ENCODE data around the gene FZD10. TPM values are rescaled to one million over a fixed set of nuclear protein-coding genes. Genes with fewer than 3 reads are reported as not detected.

The FZD10 gene
- total and polyA plus RNA-seq, 2 donors, result 0.37 to 0.57 TPM

DNA sequence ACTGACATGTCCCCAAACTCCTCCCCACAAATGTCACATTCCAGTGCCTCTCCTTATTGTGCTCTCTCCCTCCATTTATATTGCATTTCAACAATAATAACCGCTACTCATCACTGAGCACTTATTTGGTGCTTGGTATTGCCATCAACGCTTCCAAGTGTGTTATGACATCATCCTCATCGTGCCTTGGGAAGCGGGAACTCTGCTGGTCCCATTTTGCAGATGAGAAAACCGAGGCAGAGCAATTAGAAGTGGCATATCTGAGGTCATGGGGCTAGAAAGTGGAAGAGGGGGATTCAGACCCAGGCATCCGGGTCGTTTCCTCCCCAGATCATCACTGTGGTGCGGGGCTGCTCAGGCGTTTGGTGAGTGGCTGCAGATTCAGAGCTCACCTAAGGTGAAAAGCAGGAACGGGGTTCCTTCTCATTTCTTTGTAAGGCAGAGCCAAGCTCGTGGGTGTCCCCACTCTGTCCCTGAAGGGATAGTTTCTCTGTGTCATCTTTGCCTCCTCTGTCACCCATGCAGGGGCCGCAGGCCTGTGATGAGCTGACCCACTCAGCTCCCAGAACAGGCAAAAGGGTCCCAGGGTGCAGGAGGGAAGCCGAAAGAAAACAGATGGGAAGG is 5.5 kb upstream of the FZD10 start:
- Histone ChIP-seq H3K27me3 (ENCODE audit: control insufficient read depth in 2 of 2, insufficient read depth in 1 of 2, low read length in 1 of 2) (peaks cover 31 to 47% of the 10 kb centered on the region in 2 donors), H3K9me3 (ENCODE audit: control insufficient read depth in 2 of 2, insufficient read depth in 1 of 2, low read length in 1 of 2) (peaks cover 0 to 1% of the 10 kb centered on the region in 2 donors), H3K4me3 (ENCODE audit: low read length in 2 of 2) (no peak overlapping the region), H3K27ac (ENCODE audit: low read depth in 1 of 2, low read length in 1 of 2) (no peak overlapping the region), H3K36me3 (ENCODE audit: control insufficient read depth in 2 of 2, insufficient read depth in 2 of 2, low read length in 1 of 2) (no peaks in the 10 kb centered on the region), H3K4me1 (ENCODE audit: control insufficient read depth in 2 of 2, insufficient read depth in 2 of 2, low read length in 2 of 2) (no peaks in the 10 kb centered on the region)
- no peak for DNase-seq (ENCODE audit: low read depth in 6 of 9, low spot score in 9 of 9)
- 70% methylated on average over 13 of the region's 13 CpGs for WGBS

DNA sequence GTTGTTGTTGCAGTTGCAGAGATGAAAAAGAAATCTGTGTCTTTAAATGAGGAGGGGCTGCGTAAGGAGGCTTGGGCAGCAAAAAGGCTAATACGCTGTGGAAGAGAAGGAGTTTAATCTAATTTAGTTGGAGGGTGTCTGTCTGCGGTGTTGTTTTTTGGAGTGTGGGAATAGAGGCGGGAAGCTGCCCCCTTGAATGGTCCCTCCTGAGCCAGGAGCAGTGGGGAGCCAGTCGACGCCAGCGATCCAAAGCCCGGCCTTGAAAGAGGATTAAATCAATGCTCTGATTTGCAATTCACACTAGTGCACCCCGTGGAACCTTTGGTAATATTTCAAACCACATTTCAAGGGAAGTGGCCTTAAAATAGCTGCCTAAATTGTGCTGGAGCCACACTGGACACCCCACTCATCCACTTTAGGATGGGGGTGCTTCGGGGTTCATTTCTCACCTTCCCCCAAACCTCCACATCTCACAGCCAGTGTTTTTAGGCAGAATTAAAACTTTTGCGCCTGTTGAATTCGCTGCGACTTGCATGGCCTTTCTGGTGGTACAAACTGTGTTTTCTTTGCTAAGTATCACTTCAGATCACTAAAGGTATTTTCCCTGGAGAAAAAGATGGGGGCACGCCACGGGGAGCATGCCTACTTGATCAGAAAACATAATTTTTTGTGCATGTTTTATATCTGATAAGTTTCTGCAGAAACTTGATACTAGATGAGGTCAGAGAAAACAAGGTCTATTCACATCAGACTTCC is 4.1 kb upstream of the FZD10 start:
- WGBS, result 19% methylated on average over 15 of the region's 15 CpGs
- no peak overlapping the region for H3K4me3 ChIP-seq (ENCODE audit: low read length in 2 of 2)

DNA sequence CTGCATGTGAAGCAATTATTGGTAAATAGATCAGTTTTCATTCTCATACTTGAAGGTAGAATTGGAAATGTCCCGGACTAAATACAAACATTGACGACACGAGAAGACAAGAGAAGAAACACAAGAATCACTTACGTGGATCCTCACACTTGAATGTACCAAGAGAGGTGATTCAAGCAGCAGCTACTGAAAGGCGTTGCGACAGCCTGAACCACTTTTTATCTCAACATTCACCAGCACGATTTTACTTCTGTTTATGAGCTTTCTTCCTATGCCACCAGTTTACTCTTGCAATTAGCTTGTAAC is 3.6 kb upstream of the FZD10 start:
- H3K36me3 ChIP-seq (ENCODE audit: control insufficient read depth in 2 of 2, insufficient read depth in 2 of 2, low read length in 1 of 2), result no peaks in the 10 kb centered on the region
- H3K9me3 ChIP-seq (ENCODE audit: control insufficient read depth in 2 of 2, insufficient read depth in 1 of 2, low read length in 1 of 2), result peaks cover 0 to 1% of the 10 kb centered on the region in 2 donors
- WGBS, result 16% methylated on average over 7 of the region's 7 CpGs
- no peak overlapping the region for H3K4me3 ChIP-seq (ENCODE audit: low read length in 2 of 2)
- no peak overlapping the region for H3K27ac ChIP-seq (ENCODE audit: low read depth in 1 of 2, low read length in 1 of 2)
- no peak for DNase-seq (ENCODE audit: low read depth in 6 of 9, low spot score in 9 of 9)
- H3K4me1 ChIP-seq (ENCODE audit: control insufficient read depth in 2 of 2, insufficient read depth in 2 of 2, low read length in 2 of 2), result peaks cover 0 to 3% of the 10 kb centered on the region in 2 donors
- peaks cover 50 to 64% of the 10 kb centered on the region in 2 donors for H3K27me3 ChIP-seq (ENCODE audit: control insufficient read depth in 2 of 2, insufficient read depth in 1 of 2, low read length in 1 of 2)

More for the DNA sequence above, 4.1 kb upstream of the FZD10 start:
- no peaks in the 10 kb centered on the region for H3K36me3 ChIP-seq (ENCODE audit: control insufficient read depth in 2 of 2, insufficient read depth in 2 of 2, low read length in 1 of 2)
- DNase-seq (ENCODE audit: low read depth in 6 of 9, low spot score in 9 of 9), result no peak
- peaks cover 0 to 1% of the 10 kb centered on the region in 2 donors for H3K9me3 ChIP-seq (ENCODE audit: control insufficient read depth in 2 of 2, insufficient read depth in 1 of 2, low read length in 1 of 2)
- H3K4me1 ChIP-seq (ENCODE audit: control insufficient read depth in 2 of 2, insufficient read depth in 2 of 2, low read length in 2 of 2), result peaks cover 0 to 3% of the 10 kb centered on the region in 2 donors
- no peak overlapping the region for H3K27ac ChIP-seq (ENCODE audit: low read depth in 1 of 2, low read length in 1 of 2)
- H3K27me3 ChIP-seq (ENCODE audit: control insufficient read depth in 2 of 2, insufficient read depth in 1 of 2, low read length in 1 of 2), result peaks cover 45 to 59% of the 10 kb centered on the region in 2 donors

- H3K4me3 ChIP-seq (ENCODE audit: low read length in 2 of 2), result no peak overlapping the region
These were observed 2.0 kb upstream of the FZD10 start for GRCh38 chr12:130160306-130160705.

GRCh38 chr12:130160711-130161231 is 1.5 kb upstream of the FZD10 start:
- Histone ChIP-seq H3K4me3 (ENCODE audit: low read length in 2 of 2) (no peak overlapping the region), H3K27me3 (ENCODE audit: control insufficient read depth in 2 of 2, insufficient read depth in 1 of 2, low read length in 1 of 2) (peaks cover 71 to 80% of the 10 kb centered on the region in 2 donors), H3K36me3 (ENCODE audit: control insufficient read depth in 2 of 2, insufficient read depth in 2 of 2, low read length in 1 of 2) (no peaks in the 10 kb centered on the region), H3K4me1 (ENCODE audit: control insufficient read depth in 2 of 2, insufficient read depth in 2 of 2, low read length in 2 of 2) (peaks cover 0 to 3% of the 10 kb centered on the region in 2 donors), H3K9me3 (ENCODE audit: control insufficient read depth in 2 of 2, insufficient read depth in 1 of 2, low read length in 1 of 2) (peaks cover 0 to 2% of the 10 kb centered on the region in 2 donors), H3K27ac (ENCODE audit: low read depth in 1 of 2, low read length in 1 of 2) (no peak overlapping the region)
- 4% methylated on average over 44 of the region's 44 CpGs for WGBS
- no peak for DNase-seq (ENCODE audit: low read depth in 6 of 9, low spot score in 9 of 9)

More at GRCh38 chr12:130160306-130160705, 2.0 kb upstream of the FZD10 start:
- H3K27me3 ChIP-seq (ENCODE audit: control insufficient read depth in 2 of 2, insufficient read depth in 1 of 2, low read length in 1 of 2), result peaks cover 66 to 79% of the 10 kb centered on the region in 2 donors
- H3K4me1 ChIP-seq (ENCODE audit: control insufficient read depth in 2 of 2, insufficient read depth in 2 of 2, low read length in 2 of 2), result peaks cover 0 to 3% of the 10 kb centered on the region in 2 donors
- no peak for DNase-seq (ENCODE audit: low read depth in 6 of 9, low spot score in 9 of 9)
- no peaks in the 10 kb centered on the region for H3K36me3 ChIP-seq (ENCODE audit: control insufficient read depth in 2 of 2, insufficient read depth in 2 of 2, low read length in 1 of 2)
- H3K9me3 ChIP-seq (ENCODE audit: control insufficient read depth in 2 of 2, insufficient read depth in 1 of 2, low read length in 1 of 2), result peaks cover 0 to 2% of the 10 kb centered on the region in 2 donors
- H3K27ac ChIP-seq (ENCODE audit: low read depth in 1 of 2, low read length in 1 of 2), result no peak overlapping the region
- 5% methylated on average over 7 of the region's 7 CpGs for WGBS

GRCh38 chr12:130161261-130162243 is 712 bp upstream of the FZD10 start:
- Histone ChIP-seq H3K27me3 (ENCODE audit: control insufficient read depth in 2 of 2, insufficient read depth in 1 of 2, low read length in 1 of 2) (peaks cover 73 to 86% of the 10 kb centered on the region in 2 donors), H3K27ac (ENCODE audit: low read depth in 1 of 2, low read length in 1 of 2) (peak overlapping the region in 1 of 2 donors; percentile 31), H3K9me3 (ENCODE audit: control insufficient read depth in 2 of 2, insufficient read depth in 1 of 2, low read length in 1 of 2) (peaks cover 0 to 2% of the 10 kb centered on the region in 2 donors), H3K4me1 (ENCODE audit: control insufficient read depth in 2 of 2, insufficient read depth in 2 of 2, low read length in 2 of 2) (peaks cover 0 to 3% of the 10 kb centered on the region in 2 donors), H3K4me3 (ENCODE audit: low read length in 2 of 2) (peak overlapping the region in 1 of 2 donors; percentile 29), H3K36me3 (ENCODE audit: control insufficient read depth in 2 of 2, insufficient read depth in 2 of 2, low read length in 1 of 2) (no peaks in the 10 kb centered on the region)
- 2% methylated on average over 87 of the region's 87 CpGs for WGBS
- DNase-seq (ENCODE audit: low read depth in 6 of 9, low spot score in 9 of 9), result no peak

GRCh38 chr12:130162745-130163460 is 639 bp downstream of the FZD10 start:
- no peak for DNase-seq (ENCODE audit: low read depth in 6 of 9, low spot score in 9 of 9)
- H3K9me3 ChIP-seq (ENCODE audit: control insufficient read depth in 2 of 2, insufficient read depth in 1 of 2, low read length in 1 of 2), result peaks cover 0 to 2% of the 10 kb centered on the region in 2 donors
- 5% methylated on average over 78 of the region's 78 CpGs for WGBS
- peaks cover 0 to 3% of the 10 kb centered on the region in 2 donors for H3K4me1 ChIP-seq (ENCODE audit: control insufficient read depth in 2 of 2, insufficient read depth in 2 of 2, low read length in 2 of 2)
- no peak overlapping the region for H3K27ac ChIP-seq (ENCODE audit: low read depth in 1 of 2, low read length in 1 of 2)
- H3K4me3 ChIP-seq (ENCODE audit: low read length in 2 of 2), result no peak overlapping the region
- H3K27me3 ChIP-seq (ENCODE audit: control insufficient read depth in 2 of 2, insufficient read depth in 1 of 2, low read length in 1 of 2), result peaks cover 69 to 83% of the 10 kb centered on the region in 2 donors
- no peaks in the 10 kb centered on the region for H3K36me3 ChIP-seq (ENCODE audit: control insufficient read depth in 2 of 2, insufficient read depth in 2 of 2, low read length in 1 of 2)

DNA sequence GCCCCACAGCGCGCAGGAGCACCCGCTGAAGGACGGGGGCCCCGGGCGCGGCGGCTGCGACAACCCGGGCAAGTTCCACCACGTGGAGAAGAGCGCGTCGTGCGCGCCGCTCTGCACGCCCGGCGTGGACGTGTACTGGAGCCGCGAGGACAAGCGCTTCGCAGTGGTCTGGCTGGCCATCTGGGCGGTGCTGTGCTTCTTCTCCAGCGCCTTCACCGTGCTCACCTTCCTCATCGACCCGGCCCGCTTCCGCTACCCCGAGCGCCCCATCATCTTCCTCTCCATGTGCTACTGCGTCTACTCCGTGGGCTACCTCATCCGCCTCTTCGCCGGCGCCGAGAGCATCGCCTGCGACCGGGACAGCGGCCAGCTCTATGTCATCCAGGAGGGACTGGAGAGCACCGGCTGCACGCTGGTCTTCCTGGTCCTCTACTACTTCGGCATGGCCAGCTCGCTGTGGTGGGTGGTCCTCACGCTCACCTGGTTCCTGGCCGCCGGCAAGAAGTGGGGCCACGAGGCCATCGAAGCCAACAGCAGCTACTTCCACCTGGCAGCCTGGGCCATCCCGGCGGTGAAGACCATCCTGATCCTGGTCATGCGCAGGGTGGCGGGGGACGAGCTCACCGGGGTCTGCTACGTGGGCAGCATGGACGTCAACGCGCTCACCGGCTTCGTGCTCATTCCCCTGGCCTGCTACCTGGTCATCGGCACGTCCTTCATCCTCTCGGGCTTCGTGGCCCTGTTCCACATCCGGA is 1.4 kb downstream of the FZD10 start:
- Histone ChIP-seq H3K27ac (ENCODE audit: low read depth in 1 of 2, low read length in 1 of 2) (no peak overlapping the region), H3K27me3 (ENCODE audit: control insufficient read depth in 2 of 2, insufficient read depth in 1 of 2, low read length in 1 of 2) (peaks cover 69 to 78% of the 10 kb centered on the region in 2 donors), H3K4me3 (ENCODE audit: low read length in 2 of 2) (no peak overlapping the region), H3K4me1 (ENCODE audit: control insufficient read depth in 2 of 2, insufficient read depth in 2 of 2, low read length in 2 of 2) (peaks cover 0 to 3% of the 10 kb centered on the region in 2 donors), H3K36me3 (ENCODE audit: control insufficient read depth in 2 of 2, insufficient read depth in 2 of 2, low read length in 1 of 2) (no peaks in the 10 kb centered on the region), H3K9me3 (ENCODE audit: control insufficient read depth in 2 of 2, insufficient read depth in 1 of 2, low read length in 1 of 2) (peaks cover 0 to 2% of the 10 kb centered on the region in 2 donors)
- no peak for DNase-seq (ENCODE audit: low read depth in 6 of 9, low spot score in 9 of 9)
- 11% methylated on average over 71 of the region's 71 CpGs for WGBS

All from thymus (tissue), 11 donors.